ENCODE results near the gene FMN1.

GRCh38 chr15:32998182-32998581 is 196.3 kb downstream of the FMN1 start:
- TF ChIP-seq EP300 (IDR thresholded peaks at IDR 0.05; ENCODE audit: low read depth in 2 of 2, low read length in 2 of 2) (no peak), EP300 (CRISPR knock-in tag; IDR thresholded peaks at IDR 0.05; ENCODE audit: borderline replicate concordance) (no peak), CTCF (CRISPR knock-in tag; IDR thresholded peaks at IDR 0.05) (no peak), POLR2A (IDR thresholded peaks at IDR 0.05; ENCODE audit: insufficient read depth in 1 of 2, low read depth in 2 of 2, low read length in 2 of 2) (no peak), POLR2AphosphoS5 (IDR thresholded peaks at IDR 0.05; ENCODE audit: low read depth, low read length) (no peak), NONO (IDR thresholded peaks at IDR 0.05) (no peak), NONO (CRISPR knock-in tag; conservative IDR thresholded peaks at IDR 0.05) (no peak), TOPORS (CRISPR knock-in tag; IDR thresholded peaks at IDR 0.05) (no peak), TOE1 (CRISPR knock-in tag; IDR thresholded peaks at IDR 0.05) (no peak), ZSCAN9 (CRISPR knock-in tag; IDR thresholded peaks at IDR 0.05; ENCODE audit: borderline replicate concordance) (no peak), NFKBIZ (CRISPR knock-in tag; IDR thresholded peaks at IDR 0.05) (no peak), ATF2 (CRISPR knock-in tag; IDR thresholded peaks at IDR 0.05) (no peak), ZBTB21 (CRISPR knock-in tag; IDR thresholded peaks at IDR 0.05) (no peak), ZNF512B (CRISPR knock-in tag; IDR thresholded peaks at IDR 0.05; ENCODE audit: borderline replicate concordance) (no peak)

Measured in HepG2 (cell line).